ENCODE data around the gene AMPD3.

Gene AMPD3

DNA sequence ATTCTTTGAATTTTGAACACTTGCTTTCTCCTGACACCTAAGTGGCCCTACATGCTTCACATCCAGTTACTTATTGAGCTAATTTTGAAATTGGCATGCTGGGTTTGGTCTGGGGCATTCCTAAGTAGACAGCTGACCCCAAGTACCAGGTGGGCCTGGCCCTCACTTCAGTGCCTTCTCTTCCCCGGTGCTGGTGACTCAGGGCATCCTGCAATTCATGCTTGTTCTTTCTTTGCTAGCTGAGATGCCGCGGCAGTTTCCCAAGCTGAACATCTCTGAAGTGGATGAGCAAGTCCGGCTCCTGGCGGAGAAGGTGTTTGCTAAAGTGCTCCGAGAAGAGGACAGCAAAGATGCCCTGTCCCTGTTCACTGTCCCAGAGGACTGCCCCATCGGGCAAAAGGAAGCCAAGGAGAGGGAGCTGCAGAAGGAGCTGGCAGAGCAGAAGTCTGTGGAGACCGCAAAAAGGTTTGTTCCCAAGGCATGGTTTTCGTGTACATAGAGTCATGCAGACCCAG is 6.3 kb downstream of the AMPD3 start:
- H3K4me3 ChIP-seq (ENCODE audit: low read length), result no peak overlapping the region
- no peak for DNase-seq (ENCODE audit: low read depth)
- TF ChIP-seq, protein P1, sequence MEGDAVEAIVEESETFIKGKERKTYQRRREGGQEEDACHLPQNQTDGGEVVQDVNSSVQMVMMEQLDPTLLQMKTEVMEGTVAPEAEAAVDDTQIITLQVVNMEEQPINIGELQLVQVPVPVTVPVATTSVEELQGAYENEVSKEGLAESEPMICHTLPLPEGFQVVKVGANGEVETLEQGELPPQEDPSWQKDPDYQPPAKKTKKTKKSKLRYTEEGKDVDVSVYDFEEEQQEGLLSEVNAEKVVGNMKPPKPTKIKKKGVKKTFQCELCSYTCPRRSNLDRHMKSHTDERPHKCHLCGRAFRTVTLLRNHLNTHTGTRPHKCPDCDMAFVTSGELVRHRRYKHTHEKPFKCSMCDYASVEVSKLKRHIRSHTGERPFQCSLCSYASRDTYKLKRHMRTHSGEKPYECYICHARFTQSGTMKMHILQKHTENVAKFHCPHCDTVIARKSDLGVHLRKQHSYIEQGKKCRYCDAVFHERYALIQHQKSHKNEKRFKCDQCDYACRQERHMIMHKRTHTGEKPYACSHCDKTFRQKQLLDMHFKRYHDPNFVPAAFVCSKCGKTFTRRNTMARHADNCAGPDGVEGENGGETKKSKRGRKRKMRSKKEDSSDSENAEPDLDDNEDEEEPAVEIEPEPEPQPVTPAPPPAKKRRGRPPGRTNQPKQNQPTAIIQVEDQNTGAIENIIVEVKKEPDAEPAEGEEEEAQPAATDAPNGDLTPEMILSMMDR (conservative IDR thresholded peaks at IDR 0.05; ENCODE audit: low read length), result no peak

DNA sequence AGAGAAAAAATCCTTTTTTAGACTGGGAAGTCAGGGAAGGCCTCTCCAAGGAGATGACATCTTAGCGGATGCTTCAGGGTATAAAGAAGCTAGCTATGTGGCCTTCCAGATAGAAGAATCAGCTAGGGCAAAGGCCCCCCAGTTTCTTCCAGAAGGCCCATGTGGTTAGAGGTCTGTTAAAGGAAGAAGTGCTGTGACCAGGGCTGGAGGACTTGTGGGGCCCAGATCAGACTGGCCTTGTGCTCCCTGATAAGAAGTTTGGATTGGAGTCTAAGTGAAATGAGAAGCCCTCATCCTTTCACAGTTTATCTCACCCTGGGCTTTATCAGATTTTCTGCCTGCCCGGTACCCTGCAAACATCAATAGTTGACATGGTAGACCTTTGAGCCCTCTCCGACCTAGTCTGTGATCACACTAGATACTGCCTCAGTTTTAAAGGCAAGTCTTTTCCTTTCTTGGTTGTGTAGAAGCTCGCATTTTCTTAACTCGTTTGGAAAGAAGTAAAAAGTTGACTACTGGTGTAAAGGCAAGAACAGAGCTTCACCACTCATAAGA is 7.8 kb downstream of the AMPD3 start:
- TF ChIP-seq, protein P1 (conservative IDR thresholded peaks at IDR 0.05; ENCODE audit: low read length), result no peak
- no peak overlapping the region for H3K4me3 ChIP-seq (ENCODE audit: low read length)
- no peak for DNase-seq (ENCODE audit: low read depth)

DNA sequence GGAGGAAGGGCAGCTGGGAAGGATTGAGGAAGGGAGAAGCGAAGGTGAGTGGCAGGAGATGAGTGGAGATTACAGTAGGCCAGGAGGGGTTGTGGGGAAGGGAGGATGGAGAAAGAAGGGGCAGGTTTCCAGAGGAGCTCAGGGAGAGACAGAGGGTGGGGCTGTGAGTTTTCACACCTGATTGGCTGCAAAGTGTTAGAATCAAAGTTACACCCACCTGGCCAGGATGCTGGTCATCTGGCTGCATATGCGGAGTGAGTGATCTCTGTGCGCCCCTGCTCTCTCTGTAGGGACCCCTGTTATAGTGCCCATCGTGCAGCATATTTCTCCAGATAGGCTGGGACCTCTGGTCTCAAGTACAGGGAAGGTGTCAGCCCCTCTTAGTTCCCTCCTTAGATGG is 18.3 kb downstream of the AMPD3 start:
- H3K4me3 ChIP-seq (ENCODE audit: low read length), result no peak overlapping the region
- TF ChIP-seq, protein P1 (conservative IDR thresholded peaks at IDR 0.05; ENCODE audit: low read length), result no peak

DNA sequence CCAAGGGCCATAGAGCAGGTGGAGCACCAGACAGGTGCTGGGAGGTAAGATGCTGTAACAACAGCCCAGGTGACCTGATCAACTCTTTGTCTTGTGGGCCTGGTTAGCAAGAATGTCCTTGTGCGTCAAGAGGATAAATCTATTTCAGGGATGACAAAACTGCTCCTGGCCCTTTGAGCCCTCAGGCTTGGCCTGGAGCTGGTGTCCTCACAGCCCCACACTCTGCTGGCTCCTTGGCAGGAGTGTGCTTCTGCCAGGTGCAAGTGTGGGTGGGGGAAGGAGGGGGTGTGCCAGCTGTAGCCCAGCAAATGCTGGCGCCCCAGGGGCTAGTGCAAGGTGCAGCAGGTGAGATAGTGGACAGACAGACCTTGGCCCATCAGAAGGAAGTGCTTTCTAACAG is 19.5 kb downstream of the AMPD3 start:
- DNase-seq (ENCODE audit: low read depth), result no peak
- TF ChIP-seq, protein P1 (conservative IDR thresholded peaks at IDR 0.05; ENCODE audit: low read length), result no peak
- no peak overlapping the region for H3K4me3 ChIP-seq (ENCODE audit: low read length)

More for the DNA sequence above, 18.3 kb downstream of the AMPD3 start:
- DNase-seq (ENCODE audit: low read depth), result no peak

DNA sequence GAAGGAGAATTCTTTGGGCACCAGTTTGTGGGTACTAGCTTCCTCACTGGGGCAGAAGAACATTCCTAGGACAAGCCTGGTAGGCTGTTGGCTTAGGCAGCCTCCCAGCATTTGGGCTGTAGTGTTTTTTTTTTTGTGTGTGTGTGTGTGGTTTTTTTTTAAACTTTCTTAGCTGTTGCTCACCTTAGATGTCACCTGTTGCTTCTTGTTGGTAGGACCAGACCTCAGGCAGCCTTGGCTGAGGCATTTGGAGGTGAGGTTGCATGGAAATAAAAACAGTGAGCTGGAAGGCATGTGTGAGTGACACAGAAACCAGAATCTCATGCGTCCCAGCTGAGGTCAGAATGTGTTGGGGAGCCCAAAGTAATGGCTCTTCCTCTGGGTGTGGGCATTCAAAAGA is 21.3 kb downstream of the AMPD3 start:
- DNase-seq (ENCODE audit: low read depth), result no peak
- TF ChIP-seq, protein P1 (conservative IDR thresholded peaks at IDR 0.05; ENCODE audit: low read length), result no peak
- no peak overlapping the region for H3K4me3 ChIP-seq (ENCODE audit: low read length)

DNA sequence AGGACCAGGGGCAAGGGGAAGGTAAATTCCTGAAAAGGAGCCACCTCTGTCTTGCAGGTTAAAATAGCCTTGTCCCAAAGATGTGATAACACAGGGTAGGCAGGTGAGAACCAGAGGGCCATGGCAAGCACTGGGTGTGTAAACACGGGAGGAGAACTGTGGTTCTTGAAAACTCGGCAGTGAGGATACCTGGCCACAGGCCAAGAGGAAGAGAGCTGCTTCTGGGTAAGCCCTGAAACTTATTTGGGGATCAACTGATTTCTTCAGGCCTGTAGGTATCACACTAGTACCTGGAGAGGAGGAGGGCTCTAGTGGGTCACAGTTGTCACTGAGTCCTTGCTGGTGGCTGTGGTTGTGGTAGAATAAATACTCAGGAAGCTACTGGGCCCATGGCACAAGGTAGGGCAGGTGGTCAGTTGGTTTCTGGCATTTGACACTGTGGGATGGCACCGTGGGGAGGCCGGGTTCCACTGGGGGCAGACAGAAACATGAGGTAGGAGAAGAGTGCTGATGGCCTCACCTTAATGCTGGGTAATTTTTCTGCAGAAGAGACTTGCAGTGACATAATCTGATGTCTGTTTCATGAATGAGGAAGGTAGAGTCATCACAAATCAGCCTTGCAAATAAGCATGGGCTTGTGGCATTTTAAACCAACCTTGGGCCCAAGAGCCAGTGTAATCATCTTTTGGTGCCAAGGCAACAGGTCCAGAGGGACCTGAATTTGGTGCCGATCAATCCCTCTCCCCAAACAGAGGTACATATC is 22.0 kb downstream of the AMPD3 start:
- TF ChIP-seq, protein P1 (conservative IDR thresholded peaks at IDR 0.05; ENCODE audit: low read length), result no peak
- H3K4me3 ChIP-seq (ENCODE audit: low read length), result no peak overlapping the region

DNA sequence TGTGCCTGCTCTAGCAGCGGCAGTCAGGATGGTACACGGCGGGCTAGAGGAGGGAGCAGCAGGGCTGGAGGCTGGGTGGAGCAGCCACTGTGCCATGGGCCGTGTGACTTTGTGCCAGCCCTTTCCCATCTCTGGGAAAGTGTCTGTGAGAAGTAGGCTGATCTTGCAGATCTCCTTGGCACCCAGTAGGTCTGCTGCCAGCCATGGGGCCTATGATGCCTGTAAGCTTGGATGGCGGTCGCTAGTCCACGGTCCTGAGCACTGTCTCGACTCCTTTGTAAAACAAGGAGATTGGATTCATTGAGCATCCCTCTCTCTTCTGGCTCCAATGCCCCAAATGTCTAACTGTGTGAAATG is 22.6 kb downstream of the AMPD3 start:
- H3K4me3 ChIP-seq (ENCODE audit: low read length), result no peak overlapping the region
- TF ChIP-seq, protein P1 (conservative IDR thresholded peaks at IDR 0.05; ENCODE audit: low read length), result no peak
- no peak for DNase-seq (ENCODE audit: low read depth)

More for the DNA sequence above, 22.0 kb downstream of the AMPD3 start:
- no peak for DNase-seq (ENCODE audit: low read depth)
